GM12878 (cell line): Measurements from ENCODE around the gene VRTN. TPM values are rescaled to one million over a fixed set of nuclear protein-coding genes. Genes with fewer than 3 reads are reported as not detected.

Experiments
- ATAC-seq: fragments of 200-7000 bp; cut with Tn5 transposase; 3 replicates; pipeline ENCODE4 v1.9.1; 2020; ENCODE audit warnings: mild to moderate bottlenecking, moderate library complexity
- BruUV-seq: library from RNA; stranded (reverse); fragments of 400-500 nt; replicated peaks from 2 replicates; lab custom pipeline; 2021; lab: Mats Ljungman, UMichigan
- CTCF ChIA-PET: fragments of 300-600 bp; sonication (Branson Sonifier 250); formaldehyde crosslinking; extraction: SDS; loops from one replicate; lab custom pipeline; 2021; ENCODE audit warnings: inconsistent platforms; lab: Yijun Ruan, JAX
- POLR2A ChIA-PET: fragments of 350-600 bp; formaldehyde crosslinking; extraction: SDS; loops from one replicate; lab custom pipeline; 2021; ENCODE audit warnings: inconsistent platforms; lab: Charles Lee
- RAD21 ChIA-PET: fragments of 300-600 bp; sonication (Branson Sonifier 250); formaldehyde crosslinking; loops from one replicate; lab custom pipeline; 2023; ENCODE audit warnings: antibody characterized with exemption; ENCODE audit not compliant: unreplicated experiment; lab: Charles Lee
- SMC1A ChIA-PET: fragments of 300-600 bp; sonication (Branson Sonifier 250); formaldehyde crosslinking; loops from one replicate; lab custom pipeline; 2023; ENCODE audit not compliant: unreplicated experiment, uncharacterized antibody; lab: Charles Lee
- DNase-seq: peaks from one replicate; pipeline ENCODE4 v3.0.0-alpha.2; 2011; ENCODE audit warnings: low read depth, low spot score
- FAIRE-seq: peaks from 3 replicates; lab custom pipeline; 2011; peaks lifted over from hg19 to GRCh38; lab: Jason Lieb, UNC
- H2AFZ ChIP-seq: 2 replicates; pipeline ENCODE4 v1.6.0; 2011; ENCODE audit warnings: low read depth, low read length, control low read depth; ENCODE audit not compliant: control insufficient read depth
- H3K27ac ChIP-seq: 2 replicates; pipeline ENCODE4 v1.5.1; 2011; ENCODE audit warnings: control low read depth; ENCODE audit not compliant: control insufficient read depth, insufficient read depth
- H3K27me3 ChIP-seq, 2 experiments: replicated peaks in 1 of 2; 2 replicates each; pipeline versions ENCODE4 v1.6.0 to v1.6.1; 2011; ENCODE audit warnings: low read length in 1 of 2; ENCODE audit not compliant: control insufficient read depth in 2 of 2, insufficient read depth in 2 of 2
- H3K36me3 ChIP-seq, 2 experiments: 2 replicates each; pipeline ENCODE4 v1.5.1; 2011; ENCODE audit warnings: low read length in 1 of 2; ENCODE audit not compliant: control insufficient read depth in 2 of 2, insufficient read depth in 2 of 2
- H3K4me1 ChIP-seq: 2 replicates; pipeline ENCODE4 v1.6.1; 2011; ENCODE audit warnings: mild to moderate bottlenecking, low read length, moderate library complexity, mixed read lengths; ENCODE audit not compliant: control insufficient read depth, insufficient read depth
- H3K4me2 ChIP-seq: 2 replicates; pipeline ENCODE4 v1.6.0; 2011; ENCODE audit warnings: control low read depth; ENCODE audit not compliant: control insufficient read depth, insufficient read depth
- H3K4me3 ChIP-seq: fragments of 200-600 bp; sonication (generic); 2 replicates; pipeline ENCODE4 v1.5.1; 2016
- H3K79me2 ChIP-seq: 2 replicates; pipeline ENCODE4 v1.6.0; 2011; ENCODE audit warnings: low read length; ENCODE audit not compliant: control insufficient read depth, insufficient read depth
- H3K9ac ChIP-seq: 2 replicates; pipeline ENCODE4 v1.8.0; 2011; ENCODE audit warnings: low read length, control low read depth, mixed read lengths; ENCODE audit not compliant: control insufficient read depth, insufficient read depth
- H3K9me3 ChIP-seq: replicated peaks from 3 replicates; pipeline ENCODE4 v1.5.1; 2011; ENCODE audit warnings: mild to moderate bottlenecking, low read length; ENCODE audit not compliant: control insufficient read depth, insufficient read depth
- H4K20me1 ChIP-seq: 2 replicates; pipeline ENCODE4 v1.6.0; 2011; ENCODE audit not compliant: control insufficient read depth, insufficient read depth
- ETV6 ChIP-seq, 2 experiments: fragments of 450-650 bp in 1 of 2; IDR thresholded peaks in 1 of 2; conservative IDR thresholded peaks in 1 of 2; 2 replicates each; pipeline ENCODE4 v1.6.1; 2014; ENCODE audit warnings: antibody characterized with exemption in 1 of 2, borderline replicate concordance in 1 of 2, low read depth in 1 of 2, mild to moderate bottlenecking in 1 of 2, moderate library complexity in 1 of 2
- KAT2A ChIP-seq: conservative IDR thresholded peaks from 2 replicates; pipeline ENCODE4 v1.6.1; 2011; ENCODE audit warnings: low read depth, low read length; ENCODE audit not compliant: control insufficient read depth
- KDM1A ChIP-seq: fragments of 200-600 bp; sonication (generic); IDR thresholded peaks from 2 replicates; pipeline ENCODE4 v1.6.1; 2016; ENCODE audit warnings: borderline replicate concordance
- MEF2A ChIP-seq: IDR thresholded peaks from 2 replicates; pipeline ENCODE4 v1.6.1; 2011; ENCODE audit warnings: low read depth, mild to moderate bottlenecking, low read length, moderate library complexity; ENCODE audit not compliant: insufficient read depth
- MTA2 ChIP-seq: fragments of 450-650 bp; IDR thresholded peaks from 2 replicates; pipeline ENCODE4 v1.6.1; 2016; ENCODE audit warnings: low read depth, mild to moderate bottlenecking, moderate library complexity
- NFYA ChIP-seq: IDR thresholded peaks from 2 replicates; pipeline ENCODE4 v1.6.1; 2011; ENCODE audit warnings: low read depth, mild to moderate bottlenecking, low read length, improper control_type of control experiment, borderline replicate concordance
- RBBP5 ChIP-seq: fragments of 200-600 bp; sonication (generic); conservative IDR thresholded peaks from 2 replicates; pipeline ENCODE4 v1.6.1; 2016
- SPI1 ChIP-seq: IDR thresholded peaks from 2 replicates; pipeline ENCODE4 v1.6.1; 2011; ENCODE audit warnings: low read depth, mild to moderate bottlenecking, low read length, moderate library complexity, borderline replicate concordance; ENCODE audit not compliant: insufficient read depth
- ZSCAN29 ChIP-seq: fragments of 450-650 bp; IDR thresholded peaks from 2 replicates; pipeline ENCODE4 v1.6.1; 2017; ENCODE audit warnings: mild to moderate bottlenecking, moderate library complexity
- WGBS: methylation state at CpG from one replicate; pipeline ENCODE4 v1.1.6; 2016; ENCODE audit warnings: low lambda C conversion rate; ENCODE audit not compliant: insufficient replicate concordance, insufficient coverage; ENCODE audit errors: missing lambda C conversion rate; 5-methylcytosine and 5-hydroxymethylcytosine counted together
- in situ Hi-C: fragments of 300-500 bp; cut with MboI; formaldehyde crosslinking; loops from 9 replicates; pipeline ENCODE4 v1.14.3; 2018; ENCODE audit warnings: mixed read lengths
- intact Hi-C: fragments of 100-400 bp; cut with micrococcal nuclease; formaldehyde crosslinking; loops from one replicate; pipeline ENCODE4 v1.14.2; 2022; ENCODE audit not compliant: unreplicated experiment
- polyA plus RNA-seq, 11 experiments: library from polyadenylated mRNA; depleted of rRNA in 4 of 11; unstranded in 6 of 11; stranded (reverse) in 5 of 11; fragments of >200 nt; fragmentation: Nextera tagmentation in 4 of 11; fragmentation: Illumina TruSeq in 1 of 11; extraction: Ambion mirVana in 4 of 11; extraction: Trizol in 1 of 11; gene quantifications; 1 replicate in 1 of 11; 2 replicates in 10 of 11; pipeline versions ENCODE4 v1.2.1 to v1.2.3, GENCODE V29; 2011 to 2016; ENCODE audit warnings: inconsistent platforms in 2 of 11, missing spikeins in 2 of 11, low read depth in 1 of 11
- total RNA-seq, 4 experiments: library from RNA; depleted of rRNA in 3 of 4; stranded (reverse); fragments of >200 nt in 3 of 4; fragmentation: Illumina TruSeq in 1 of 4; extraction: Trizol in 1 of 4; gene quantifications; 2 replicates each; pipeline versions ENCODE4 v1.2.1 to v1.2.3, GENCODE V29; 2013 to 2021

The VRTN gene
- total and polyA plus RNA-seq, 10 of the 15 experiments (the other 5 are each of a cell fraction or from before 2014, with no cell fraction given): 0.31 TPM; not detected in 9

- H3K27ac ChIP-seq: no peak overlapping the region
- ATAC-seq: no peak
- no TSS peak for BruUV-seq
- FAIRE-seq: no peak
- H3K9me3 ChIP-seq: no peaks in the 10 kb centered on the region
- intact Hi-C loops: no loop called here
- no peaks in the 10 kb centered on the region for H3K79me2 ChIP-seq
- RAD21 ChIA-PET: no interaction called here
- no peaks in the 10 kb centered on the region; a peak in 1 of 4 replicates for H3K27me3 ChIP-seq
- no peak for DNase-seq
- in situ Hi-C loops: no loop called here
- no peak overlapping the region for H3K4me3 ChIP-seq
- H3K36me3 ChIP-seq: no peaks in the 10 kb centered on the region
- H3K4me2 ChIP-seq: no peak overlapping the region
- WGBS: 7% methylated on average over 5 of the region's 5 CpGs
- POLR2A ChIA-PET: no interaction called here
- no peaks in the 10 kb centered on the region for H3K4me1 ChIP-seq
- CTCF ChIA-PET: interaction anchor here (0.7 to 1.0 kb wide), 2 partner anchors 10 to 12 kb away, joined by 3 to 8 read pairs; no protein-coding TSS in a partner anchor
- no peak overlapping the region for H2AFZ ChIP-seq
- TF ChIP-seq KAT2A (no peak), RBBP5 (no peak), KDM1A (no peak), NFYA (no peak), SPI1 (no peak), MTA2 (no peak), MEF2A (no peak), ETV6 (conservative IDR thresholded peaks at IDR 0.05 in 1 of 2, IDR thresholded peaks at IDR 0.05 in 1 of 2; ENCODE audit: borderline replicate concordance in 1 of 2, low read depth in 1 of 2) (no peak), ZSCAN29 (no peak)
- no peaks in the 10 kb centered on the region for H4K20me1 ChIP-seq
- no peak overlapping the region for H3K9ac ChIP-seq
- SMC1A ChIA-PET: interaction anchor here (0.7 to 0.8 kb wide), 2 partner anchors 10 to 30 kb away, joined by 3 read pairs; no protein-coding TSS in a partner anchor
Measured at GRCh38 chr14:74313601-74314000, 34.7 kb upstream of the VRTN start.
